Activated T-cell treated with anti-CD3 and anti-CD28 coated beads, Interleukin-2, amount 50 U/mL, for 48 hours (primary cell): Measurements from ENCODE around the gene SNRPD3.

ENCODE experiments used
- DNase-seq, 2 experiments: peaks; one replicate each; pipeline ENCODE4 v3.0.0-alpha.2; 2020

Gene SNRPD3

DNA sequence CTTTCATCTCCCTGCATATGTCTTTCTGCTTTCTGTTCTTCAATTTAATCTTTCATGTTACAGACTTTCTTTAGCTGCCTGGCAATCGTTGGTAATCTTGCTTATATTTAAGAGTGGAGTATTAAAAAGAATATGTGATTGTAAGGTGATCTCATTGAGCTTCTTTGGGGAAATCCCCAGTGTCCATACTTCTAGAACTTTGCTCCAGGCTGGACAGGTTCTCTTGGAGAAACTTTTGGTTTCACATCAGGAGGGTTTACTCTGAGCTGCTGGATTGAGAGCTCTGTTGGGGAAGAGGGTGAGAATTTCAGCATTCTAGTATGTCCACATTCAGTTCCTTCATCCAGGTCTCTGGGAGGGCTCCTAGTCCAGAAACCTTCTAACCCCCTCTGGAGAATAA, 21.0 kb downstream of the SNRPD3 start:
- DNase-seq = no peak

DNA sequence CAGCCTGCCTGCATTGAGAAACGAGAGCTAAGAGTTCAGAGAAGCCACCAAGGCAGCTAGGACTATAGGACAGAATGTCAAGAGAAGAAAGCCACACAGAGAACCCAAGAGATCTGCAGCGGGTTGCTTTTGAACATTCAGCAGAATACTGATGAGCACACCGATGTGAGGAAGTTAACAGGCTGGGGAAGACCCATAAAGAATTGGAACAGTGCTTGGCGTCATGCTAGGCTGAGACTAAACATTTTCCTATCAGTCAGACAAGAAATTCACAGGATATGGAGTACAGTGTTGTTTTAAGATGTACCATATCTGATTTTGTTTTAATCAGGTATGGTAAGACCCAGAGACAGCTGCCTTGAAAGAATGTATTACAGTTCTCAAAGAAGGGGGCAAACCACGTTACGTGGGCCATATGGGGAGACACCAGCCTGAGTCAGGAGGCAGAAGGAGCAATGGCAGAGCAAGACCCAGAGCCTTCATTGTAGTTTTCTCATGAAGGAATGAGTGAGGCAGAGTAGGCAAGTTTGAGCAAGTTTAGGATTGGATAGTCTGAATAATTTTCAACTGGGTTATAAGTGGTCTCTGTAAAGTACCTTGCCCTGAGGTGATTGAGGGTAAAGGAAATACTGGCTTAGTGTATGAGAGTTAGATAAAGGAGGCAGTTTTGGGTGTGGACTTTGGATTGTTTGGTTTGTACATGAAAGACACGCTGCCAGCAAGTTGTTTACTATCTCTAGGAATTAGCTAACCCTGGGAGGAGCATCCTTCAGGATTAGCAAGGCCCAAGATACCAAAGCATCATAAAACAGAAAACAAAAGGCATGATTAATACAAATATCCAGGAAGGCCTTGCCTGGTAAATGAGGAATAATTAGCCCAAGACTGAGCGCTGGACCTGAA, 22.8 kb downstream of the SNRPD3 start:
- no peak for DNase-seq

- DNase-seq = no peak
These were observed 23.4 kb downstream of the SNRPD3 start for GRCh38 chr22:24579258-24579601.

DNA sequence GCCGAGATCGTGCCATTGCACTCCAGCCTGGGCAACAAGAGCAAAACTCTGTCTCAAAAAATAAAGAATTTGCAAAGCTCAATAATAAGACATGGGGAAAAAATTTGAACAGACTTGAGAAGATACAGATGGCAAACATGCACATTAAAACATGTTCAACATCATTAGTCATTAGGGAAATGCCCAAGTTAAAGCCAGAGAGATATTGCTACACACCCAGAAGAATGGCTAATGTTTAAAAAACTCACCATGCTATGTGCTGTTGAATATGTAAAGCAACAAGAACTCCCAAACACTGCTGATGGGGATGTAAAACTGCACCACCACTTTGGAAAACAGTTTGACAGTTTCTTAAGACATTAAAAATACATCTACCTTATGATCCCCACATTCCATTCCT, 24.5 kb downstream of the SNRPD3 start:
- DNase-seq = no peak

DNA sequence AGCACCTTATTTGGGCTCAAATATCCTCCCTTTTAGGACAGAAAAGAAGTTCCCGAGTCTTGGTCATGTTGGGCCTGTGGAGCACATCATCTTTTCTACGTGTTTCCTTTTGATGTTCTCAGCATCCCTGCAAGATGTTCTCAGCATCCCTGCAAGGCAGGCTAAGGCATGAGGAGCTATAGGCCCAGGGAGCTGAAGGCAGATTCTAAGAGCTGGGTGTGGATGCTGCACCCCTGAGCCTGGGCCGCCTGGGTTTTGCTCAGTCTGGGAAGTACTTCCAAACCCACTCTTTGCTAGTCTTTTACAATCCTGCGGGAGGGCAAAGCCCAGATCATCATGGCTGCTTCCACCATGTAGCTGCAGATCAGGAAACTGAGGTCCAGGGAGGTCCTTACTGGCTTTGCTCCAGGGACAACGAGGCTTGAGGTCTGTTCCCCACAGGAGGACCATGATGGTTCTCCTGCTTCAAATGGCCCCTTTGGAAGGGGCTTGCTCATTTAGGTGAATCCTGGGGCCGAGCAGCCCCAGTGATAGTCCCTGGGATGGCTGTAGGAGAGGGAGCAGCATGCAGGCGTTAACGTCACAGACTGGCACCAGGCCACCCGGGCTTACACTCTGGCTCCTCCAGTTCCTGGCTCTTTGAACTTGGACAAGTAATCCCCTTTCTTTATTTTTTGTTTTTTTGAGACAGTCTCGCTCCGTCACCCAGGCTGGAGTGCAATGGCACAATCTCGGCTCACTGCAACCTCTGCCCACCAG, 26.4 kb downstream of the SNRPD3 start:
- no peak for DNase-seq

DNA sequence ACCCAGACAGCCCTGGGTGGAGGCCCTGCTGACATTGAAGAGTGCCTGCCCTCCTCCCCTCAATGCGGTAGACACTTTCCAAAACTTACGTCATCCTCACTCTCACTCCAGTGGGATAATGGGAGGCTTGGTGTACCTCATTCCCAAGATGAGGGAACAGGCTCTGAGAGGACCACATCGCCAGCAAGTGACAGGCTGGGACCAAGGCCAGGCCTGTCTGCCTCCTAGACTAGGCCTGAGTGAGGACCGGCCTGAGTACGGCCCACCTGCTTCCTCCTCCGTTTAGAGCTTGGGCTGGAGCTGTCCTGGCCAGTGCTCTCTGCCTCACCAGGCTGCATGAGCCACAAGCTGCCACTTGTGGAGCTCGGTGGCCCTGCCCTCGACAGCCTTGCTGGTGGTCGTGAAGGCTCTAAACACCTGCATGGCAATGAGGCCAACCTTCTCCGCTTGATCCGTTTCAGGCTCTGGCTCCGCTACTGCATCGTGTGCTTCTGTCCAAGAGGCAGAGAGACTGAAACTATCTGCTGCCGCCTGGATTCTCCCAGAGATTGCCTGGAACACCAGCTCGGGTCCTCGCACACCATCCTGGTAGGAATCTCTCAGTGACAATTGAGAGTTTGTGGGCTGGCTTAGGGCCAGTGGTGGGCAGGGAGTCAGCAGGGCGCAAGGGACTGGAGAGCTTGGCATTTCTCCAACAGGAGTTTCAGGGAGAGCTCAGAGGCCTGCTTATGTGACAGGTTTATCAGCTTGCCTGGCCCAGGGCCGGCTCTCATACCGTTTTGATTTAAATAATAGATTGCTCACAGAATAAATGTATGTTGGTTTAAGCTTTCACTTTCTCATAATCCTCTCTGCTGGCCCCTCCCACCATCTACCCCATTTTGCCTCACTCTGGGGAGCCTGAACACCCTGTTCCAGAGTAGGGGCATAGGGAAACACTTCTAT, 27.7 kb downstream of the SNRPD3 start:
- DNase-seq = no peak

- DNase-seq = no peak
These were observed 28.5 kb downstream of the SNRPD3 start for GRCh38 chr22:24584166-24584790.

- DNase-seq = no peak
These were observed 29.1 kb downstream of the SNRPD3 start for GRCh38 chr22:24584871-24585411.

GRCh38 chr22:24585461-24585860, 29.7 kb downstream of the SNRPD3 start:
- no peak for DNase-seq

- DNase-seq = no peak
These were observed 30.2 kb downstream of the SNRPD3 start for GRCh38 chr22:24585927-24586546.

DNA sequence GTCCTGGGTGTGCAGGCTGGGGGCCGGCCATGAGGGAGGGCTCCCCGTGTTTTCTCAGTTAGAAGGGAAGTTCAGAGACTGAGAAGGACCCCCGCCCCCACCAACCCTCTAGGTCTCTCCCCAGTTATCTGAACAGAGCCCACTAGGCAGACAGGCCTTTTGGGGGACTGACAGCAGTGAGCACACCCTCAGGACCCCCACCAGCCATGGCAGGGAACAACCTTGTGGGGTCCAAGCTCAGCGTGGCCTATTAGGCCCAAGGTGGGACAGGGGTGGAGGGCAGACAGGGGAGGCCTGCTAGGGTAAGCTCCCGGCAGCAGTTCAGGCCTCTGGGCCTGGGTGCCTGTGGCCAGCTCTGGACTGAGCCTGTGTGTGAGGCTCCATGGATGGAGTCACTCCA, 31.5 kb downstream of the SNRPD3 start:
- DNase-seq = no peak

DNA sequence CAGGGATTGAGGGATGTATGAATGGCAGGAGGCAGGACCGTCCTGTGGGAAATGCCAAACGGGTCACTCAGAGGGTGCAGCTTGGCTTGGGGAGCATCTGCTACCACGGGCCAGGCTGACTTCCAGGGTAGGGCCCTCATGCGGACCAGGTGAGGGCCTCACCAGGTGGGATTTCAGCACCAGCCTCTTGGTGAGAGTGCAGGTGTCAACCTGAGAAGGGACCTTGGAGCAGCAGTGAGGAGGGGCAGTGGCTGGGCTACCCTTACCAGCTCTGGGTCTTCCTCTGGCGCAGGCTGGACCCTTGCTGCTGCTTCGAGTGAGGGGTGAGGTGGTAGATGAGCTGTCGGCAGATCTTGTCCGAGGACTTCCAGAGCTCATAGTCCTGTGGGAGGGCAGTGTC, 32.1 kb downstream of the SNRPD3 start:
- DNase-seq = no peak

- no peak for DNase-seq
These were observed 32.6 kb downstream of the SNRPD3 start for GRCh38 chr22:24588381-24588756.

DNA sequence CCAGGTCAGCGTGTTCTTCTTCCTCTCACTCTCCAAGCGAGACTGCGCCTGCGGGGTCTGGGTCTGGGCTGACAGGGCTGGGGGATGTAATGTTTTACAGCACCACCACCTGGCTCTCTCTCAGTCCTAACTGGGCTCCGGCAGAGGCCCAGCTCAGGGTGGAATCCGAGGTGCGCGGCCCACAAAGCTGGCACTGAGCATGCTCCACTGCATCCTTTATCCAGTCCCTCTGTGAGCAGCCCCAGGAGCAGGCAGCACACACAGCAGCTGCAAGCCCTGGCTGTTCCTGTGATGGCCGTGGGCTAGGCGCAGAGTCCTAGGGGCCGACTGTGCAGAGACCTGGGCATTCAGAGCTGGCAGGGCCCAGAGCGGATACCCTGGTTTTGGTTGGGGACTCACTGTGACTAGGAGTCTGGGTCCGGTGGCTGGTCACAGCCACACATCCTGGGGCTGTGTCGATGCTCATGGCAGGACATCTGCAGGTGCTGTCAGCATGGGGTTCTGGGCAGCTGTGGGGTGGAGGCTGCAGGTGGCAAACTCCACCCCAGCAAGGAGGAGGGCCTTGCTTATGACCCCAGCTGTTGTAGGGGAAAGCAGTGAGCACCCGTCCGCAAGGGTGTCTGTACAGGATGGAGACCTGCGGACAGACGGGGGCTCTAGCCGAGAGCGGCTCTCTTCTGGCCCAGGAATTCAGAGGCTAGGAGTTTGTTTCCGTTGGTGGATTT, 33.1 kb downstream of the SNRPD3 start:
- DNase-seq = no peak

- DNase-seq = no peak
These were observed 33.8 kb downstream of the SNRPD3 start for GRCh38 chr22:24589518-24590030.

GRCh38 chr22:24590596-24591173, 34.9 kb downstream of the SNRPD3 start:
- DNase-seq = no peak

- DNase-seq = no peak
These were observed 35.6 kb downstream of the SNRPD3 start for GRCh38 chr22:24591286-24591830.

GRCh38 chr22:24592058-24592850, 36.5 kb downstream of the SNRPD3 start:
- DNase-seq = peak; percentile 34 to 40

DNA sequence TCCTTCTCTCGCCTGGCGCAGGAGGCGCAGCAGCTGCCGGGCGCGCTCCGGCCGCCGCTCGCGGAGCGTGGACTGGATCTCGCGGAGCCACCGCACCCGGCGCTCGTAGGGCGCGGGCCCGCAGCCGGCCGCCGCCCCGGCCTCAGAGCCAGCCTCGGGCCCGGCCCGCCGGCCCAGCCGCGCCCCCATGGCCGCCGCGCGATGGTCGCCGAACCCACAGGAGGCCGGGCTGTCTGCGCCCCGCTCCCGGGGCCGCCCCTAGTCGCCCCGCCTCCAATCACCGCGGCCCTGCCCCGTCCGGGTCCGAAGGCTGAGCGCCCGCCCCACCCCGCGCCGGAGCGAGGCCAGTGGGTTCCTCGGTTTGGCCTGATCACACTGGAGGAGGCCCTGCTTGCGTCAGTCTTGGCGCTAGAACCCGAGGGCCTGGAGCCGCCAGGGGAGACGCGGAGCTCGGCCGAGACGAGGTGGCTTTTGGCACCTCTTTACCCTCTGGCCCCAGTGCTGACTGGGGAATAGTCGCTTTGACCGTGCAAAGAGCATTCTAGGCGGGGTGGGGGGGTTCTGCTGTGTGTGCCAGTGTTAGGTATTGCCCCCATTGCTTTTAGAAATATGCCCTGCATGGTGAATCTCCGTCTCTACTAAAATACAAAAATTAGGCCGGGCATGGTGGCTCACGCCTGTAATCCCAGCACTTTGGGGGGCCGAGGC, 37.2 kb downstream of the SNRPD3 start, which contains the start of gene LRRC75B:
Gene LRRC75B, minus strand, starts transcription at position 223 of the 708 bp plus-strand sequence. Its CDS starts 34 bp downstream, at position 189.
- peak; percentile 66 to 72 for DNase-seq
